ENCODE data around the gene HOXD1.

- no peak for TF ChIP-seq CTCF (conservative IDR thresholded peaks at IDR 0.05; ENCODE audit: low read length)
- TF ChIP-seq EZH2phosphoT487 (IDR thresholded peaks at IDR 0.05; ENCODE audit: borderline replicate concordance, low read depth, low read length), result no peak
Measured at GRCh38 chr2:176184749-176185148, 3.7 kb upstream of the HOXD1 start.
